Ecto neural progenitor cell (in vitro differentiated cells): ENCODE results near the gene PKD1L1.
"Not testable (repeated sequence)": the region's sequence is repeated elsewhere in the genome, so short reads cannot be mapped to it uniquely, and the experiment has no call there.

Source experiments
- DNase-seq: peaks from one replicate; pipeline ENCODE4 v3.0.0-alpha.2; 2018; ENCODE audit warnings: low spot score

Gene PKD1L1

GRCh38 chr7:47818796-47819606 is 129.3 kb downstream of the PKD1L1 start:
- peak; percentile 64 for DNase-seq

- no peak for DNase-seq
Measured at GRCh38 chr7:47817917-47818316, 130.3 kb downstream of the PKD1L1 start.

DNA sequence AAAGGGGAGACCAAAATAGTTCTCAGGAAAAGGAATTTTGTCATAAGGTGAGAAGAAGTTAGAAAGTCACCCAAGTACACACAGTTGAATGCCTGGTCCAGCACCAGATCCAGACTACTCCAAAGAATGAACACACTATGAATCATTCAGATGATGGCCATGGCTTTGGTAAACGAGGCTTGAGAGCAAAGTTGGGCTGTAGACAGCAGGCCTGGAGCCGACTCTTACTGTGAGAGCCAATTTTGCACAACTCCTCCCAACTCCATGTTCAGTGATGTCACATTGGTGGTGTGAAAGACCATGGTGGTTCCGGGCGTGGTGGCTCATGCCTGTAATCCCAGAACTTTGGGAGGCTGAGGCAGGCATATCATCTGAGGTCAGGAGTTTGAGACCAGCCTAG is 131.6 kb downstream of the PKD1L1 start:
- DNase-seq, result no peak

DNA sequence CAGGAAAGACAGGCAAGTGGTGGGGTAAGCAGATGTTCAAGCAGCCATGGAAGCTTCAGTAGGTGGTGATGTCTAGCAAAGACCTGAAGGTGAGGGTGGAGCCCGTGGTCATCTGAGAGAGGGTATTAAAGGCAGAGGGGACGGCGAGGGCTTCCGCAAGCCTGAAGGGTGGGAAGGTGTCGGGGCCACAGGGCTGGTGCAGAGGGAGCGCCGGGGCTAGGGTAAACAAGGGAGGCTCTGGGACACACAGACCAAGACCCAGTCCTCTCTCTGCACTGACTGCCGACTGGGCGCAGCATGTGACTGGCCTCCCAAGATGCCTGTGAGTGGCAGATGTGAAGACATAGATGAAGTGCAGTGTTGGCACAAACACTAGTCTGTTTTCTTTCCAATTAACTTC is 132.4 kb downstream of the PKD1L1 start:
- DNase-seq, result peak; percentile 36

- DNase-seq, result no peak
Measured at GRCh38 chr7:47814905-47815613, 133.2 kb downstream of the PKD1L1 start.

DNA sequence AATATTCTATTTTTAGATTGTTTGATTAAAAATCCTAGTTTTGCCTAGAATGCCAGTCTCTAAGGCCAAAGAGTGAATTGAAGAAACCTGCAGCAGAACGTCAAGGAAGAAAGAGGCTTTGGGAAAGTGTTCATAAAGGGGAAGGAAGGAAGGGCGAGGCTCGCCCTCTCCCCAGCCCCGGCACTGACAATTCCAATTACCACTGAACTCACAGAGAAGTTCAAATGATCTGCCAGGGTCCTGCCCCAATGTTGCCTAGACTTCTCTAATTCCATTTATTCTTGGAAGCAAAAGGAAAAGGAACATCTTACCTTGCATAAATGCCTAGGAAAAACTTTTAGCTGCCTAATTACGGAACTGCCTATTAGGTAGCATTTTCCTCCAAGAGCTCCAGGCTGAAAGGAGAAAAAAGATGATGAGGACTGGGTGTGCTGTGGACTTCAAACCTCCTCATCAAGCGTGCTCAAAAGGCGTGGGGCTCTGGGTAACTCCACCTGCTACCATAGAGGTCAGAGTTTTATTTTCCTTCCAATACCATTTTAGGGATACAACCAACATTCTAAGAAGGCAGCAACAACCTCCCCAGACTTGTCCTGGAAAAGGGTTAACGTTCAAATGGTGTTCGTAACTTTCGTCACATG is 134.5 kb downstream of the PKD1L1 start:
- DNase-seq, result no peak

DNA sequence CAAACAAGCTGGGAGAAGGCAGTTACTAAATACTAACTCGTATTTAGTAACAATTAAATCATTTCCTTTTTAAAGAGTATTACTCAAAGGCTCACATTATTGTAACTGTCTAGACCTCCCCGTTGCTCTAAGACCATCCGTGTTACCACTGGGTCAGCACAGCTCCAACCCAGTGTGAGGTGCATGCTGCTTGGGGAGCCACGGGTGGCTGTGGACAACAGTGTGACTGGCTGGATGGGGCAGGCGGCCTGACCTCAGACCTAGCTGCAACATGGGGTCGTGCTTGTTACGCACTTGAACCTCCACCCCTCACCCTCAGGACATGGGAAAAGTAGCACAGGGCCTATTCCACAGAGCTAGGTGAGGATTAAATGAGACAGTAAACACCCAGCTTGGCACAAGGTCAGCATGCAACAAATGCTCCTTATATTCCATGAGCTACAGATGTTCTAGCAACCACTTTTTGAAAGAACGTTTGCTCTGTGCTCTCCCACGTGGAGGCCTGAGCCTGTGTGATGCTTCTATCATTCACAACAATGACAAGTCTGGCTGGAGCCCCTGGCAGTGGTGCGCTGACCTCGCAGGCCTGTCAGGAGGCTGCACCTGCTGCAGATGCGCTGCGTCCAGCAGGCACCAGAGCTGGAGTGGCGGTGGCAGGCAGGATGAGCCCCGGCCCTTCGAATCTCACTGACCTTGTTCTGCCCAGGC is 135.7 kb downstream of the PKD1L1 start:
- DNase-seq, result no peak

GRCh38 chr7:47811632-47812380 is 136.5 kb downstream of the PKD1L1 start:
- DNase-seq, result no peak

DNA sequence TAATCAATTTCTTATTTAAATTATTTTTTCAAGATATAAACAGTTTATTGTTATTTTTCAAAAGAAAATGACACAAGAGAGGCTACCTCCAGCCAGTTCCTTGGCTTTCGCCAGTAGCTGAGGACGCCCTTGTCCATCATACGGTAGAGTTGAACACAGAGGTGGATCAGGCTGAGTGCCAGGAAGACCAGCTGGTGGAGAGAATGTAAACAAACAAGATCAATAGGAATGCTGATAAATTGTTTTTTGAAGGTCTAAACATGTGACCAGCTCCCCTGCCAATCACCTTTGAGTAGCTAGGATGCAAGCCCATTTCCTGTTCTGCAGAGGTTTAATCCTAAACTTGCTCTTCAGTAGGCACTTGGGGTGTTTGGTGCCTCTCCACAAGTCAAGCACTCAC is 138.9 kb downstream of the PKD1L1 start:
- DNase-seq, result no peak

- no peak for DNase-seq
Measured at GRCh38 chr7:47808321-47808720, 139.9 kb downstream of the PKD1L1 start.

GRCh38 chr7:47807756-47808155 is 140.5 kb downstream of the PKD1L1 start:
- no peak for DNase-seq

DNA sequence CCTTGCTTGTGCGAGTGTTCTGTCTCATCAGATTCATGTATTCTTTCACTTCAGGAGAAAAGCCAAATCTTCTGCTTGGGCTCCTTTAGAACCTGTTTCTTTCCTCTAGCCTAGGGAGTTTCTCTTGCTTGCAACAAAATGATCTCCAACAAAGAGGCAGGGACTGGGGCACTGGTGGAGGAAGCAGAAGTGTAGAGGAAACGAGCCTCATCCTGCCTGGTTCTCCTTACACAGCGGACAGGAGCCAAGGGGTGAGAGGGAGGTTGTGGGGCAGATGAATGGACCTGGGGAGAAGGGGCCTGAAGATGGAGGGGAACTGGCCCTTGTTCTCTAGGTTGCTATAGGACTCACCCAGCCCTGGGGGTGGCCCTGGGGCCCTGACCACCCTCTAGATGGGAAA is 141.1 kb downstream of the PKD1L1 start:
- no peak for DNase-seq

GRCh38 chr7:47806701-47807103 is 141.6 kb downstream of the PKD1L1 start:
- DNase-seq, result no peak

DNA sequence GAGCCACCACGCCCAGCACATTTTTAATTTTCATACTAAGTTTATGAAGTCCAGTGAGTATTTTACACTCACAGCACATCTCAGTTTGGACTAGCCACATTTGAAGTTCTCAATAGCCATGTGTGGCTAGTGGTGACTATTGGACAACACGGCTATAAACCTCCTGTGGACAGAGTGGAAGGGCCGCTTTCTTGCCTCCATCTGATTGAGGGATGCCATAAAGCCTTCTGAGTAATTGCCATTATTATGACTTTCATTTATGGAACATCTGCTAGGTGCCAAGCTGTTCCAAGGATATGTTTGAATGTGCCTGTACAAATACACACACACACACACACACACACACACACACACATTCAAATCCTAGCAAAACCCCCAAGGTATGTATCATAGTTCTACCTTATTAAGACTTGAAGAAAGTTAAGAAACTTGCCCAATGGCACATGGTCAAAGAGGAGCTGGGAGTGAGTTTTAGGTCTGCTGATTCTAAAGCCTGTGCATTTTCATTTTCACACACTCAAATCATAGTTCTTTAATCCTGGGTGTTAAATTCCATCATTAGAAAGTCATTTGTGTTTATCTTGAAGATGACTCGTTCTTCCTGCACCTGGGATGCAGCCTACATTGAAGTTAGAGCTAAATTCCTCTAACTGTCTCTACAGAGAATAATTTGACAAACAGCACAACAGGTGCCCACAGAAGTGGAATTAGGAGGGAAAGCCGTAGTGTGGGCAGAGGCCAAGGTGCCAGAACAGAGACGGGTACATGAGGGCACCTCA is 143.3 kb downstream of the PKD1L1 start:
- DNase-seq, result no peak

GRCh38 chr7:47803846-47804245 is 144.4 kb downstream of the PKD1L1 start:
- DNase-seq, result no peak

- no peak for DNase-seq
Measured at GRCh38 chr7:47803025-47803424, 145.2 kb downstream of the PKD1L1 start.

DNA sequence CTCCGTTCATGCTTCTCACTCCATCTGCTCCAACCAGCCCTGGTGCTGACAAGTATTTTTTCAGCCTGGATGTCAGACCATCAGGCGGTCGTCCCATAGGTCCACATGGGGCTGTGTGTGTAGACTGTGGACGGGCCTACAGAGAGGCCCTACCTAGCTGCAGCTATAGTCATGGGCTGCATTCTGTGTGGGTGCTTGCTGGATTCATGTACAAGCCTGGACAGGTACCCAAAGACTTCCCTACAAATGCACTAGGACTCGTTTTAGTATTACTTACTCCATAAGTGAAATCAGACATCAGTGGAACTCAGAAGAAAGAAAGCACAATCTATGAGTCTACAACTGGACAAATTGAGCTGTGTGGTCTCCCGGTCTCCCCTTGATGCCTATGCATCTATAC is 146.8 kb downstream of the PKD1L1 start:
- DNase-seq, result no peak

DNA sequence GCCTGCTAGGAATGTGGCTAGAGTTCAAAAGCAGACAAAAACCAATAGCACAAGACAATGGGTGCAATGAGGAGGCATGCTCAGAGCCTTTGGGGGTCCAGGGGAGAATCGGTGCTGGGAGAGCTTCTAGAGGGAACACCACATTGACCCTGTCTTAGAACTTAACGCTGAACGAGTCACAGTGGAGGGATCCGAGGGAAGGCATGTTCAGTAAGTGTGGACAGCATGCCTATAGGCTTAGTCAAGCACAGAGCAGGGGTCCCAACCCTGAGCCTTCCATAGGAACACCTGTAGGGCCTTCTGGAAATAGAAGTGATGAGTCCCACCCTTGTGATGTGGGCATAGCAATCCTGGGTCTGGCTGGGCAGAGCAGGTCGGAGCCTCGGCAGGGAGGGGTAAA is 148.7 kb downstream of the PKD1L1 start:
- no peak for DNase-seq

- no peak for DNase-seq
Measured at GRCh38 chr7:47796347-47796746, 151.9 kb downstream of the PKD1L1 start.

DNA sequence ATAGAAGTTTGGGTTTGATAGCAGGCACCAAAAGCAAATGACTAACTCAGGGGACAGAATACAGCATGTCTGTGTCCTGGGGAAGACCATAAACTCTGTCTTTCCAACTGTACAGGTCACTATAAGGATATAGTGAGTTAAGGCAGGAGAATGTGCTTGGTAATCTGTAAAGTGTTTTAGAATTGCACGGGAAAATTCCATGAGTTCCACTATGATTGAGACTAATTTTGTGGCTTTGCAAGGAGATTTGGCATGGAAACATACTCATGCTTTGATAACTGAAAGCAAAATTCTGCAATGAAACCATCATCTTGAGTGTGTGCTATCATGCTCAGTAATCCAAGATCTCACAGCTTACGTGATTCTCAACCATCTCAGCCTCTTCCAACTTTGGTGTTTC is 152.6 kb downstream of the PKD1L1 start:
- DNase-seq, result no peak

DNA sequence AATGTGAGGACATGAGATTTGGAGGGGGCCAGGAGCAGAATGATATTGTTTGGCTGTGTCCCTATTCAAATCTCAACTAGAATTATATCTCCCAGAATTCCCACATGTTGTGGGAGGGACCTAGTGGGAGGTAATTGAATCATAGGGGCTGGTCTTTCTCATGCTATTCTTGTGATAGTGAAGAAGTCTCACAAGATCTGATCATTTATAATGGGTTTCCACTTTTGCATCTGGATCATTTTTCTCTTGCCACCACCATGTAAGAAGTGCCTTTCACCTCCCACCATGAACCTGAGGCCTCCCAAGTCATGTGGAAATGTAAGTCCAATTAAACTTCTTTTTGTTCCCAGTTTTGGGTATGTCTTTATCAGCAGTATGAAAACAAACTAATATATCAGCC is 153.1 kb downstream of the PKD1L1 start:
- DNase-seq, result not testable (repeated sequence)
